ACC112 (cell line): ENCODE measurements around the gene P2RX3.
"Not testable (repeated sequence)": the region's sequence is repeated elsewhere in the genome, so short reads cannot be mapped to it uniquely, and the experiment has no call there.

Experiments used
- H2AFZ ChIP-seq: fragments of 200-600 bp; sonication (generic); one replicate; pipeline ENCODE4 v1.6.0; 2017; ENCODE audit warnings: antibody characterized with exemption, low read length; ENCODE audit not compliant: unreplicated experiment
- H3K27ac ChIP-seq: fragments of 200-600 bp; sonication (generic); 2 replicates; pipeline ENCODE4 v1.5.1; 2014; ENCODE audit warnings: low read depth, mild to moderate bottlenecking, antibody characterized with exemption, low read length, moderate library complexity
- H3K27me3 ChIP-seq: fragments of 200-600 bp; sonication (generic); 2 replicates; pipeline ENCODE4 v1.6.1; 2014; ENCODE audit warnings: mild to moderate bottlenecking, antibody characterized with exemption, low read length, moderate library complexity, mixed read lengths; ENCODE audit not compliant: insufficient read depth
- H3K36me3 ChIP-seq: fragments of 200-600 bp; sonication (generic); 2 replicates; pipeline ENCODE4 v1.6.1; 2016; ENCODE audit warnings: mild to moderate bottlenecking, antibody characterized with exemption, low read length, moderate library complexity, mixed read lengths; ENCODE audit not compliant: insufficient read depth
- H3K4me1 ChIP-seq: fragments of 200-600 bp; sonication (generic); one replicate; pipeline ENCODE4 v1.6.1; 2016; ENCODE audit warnings: low read length, mixed read lengths; ENCODE audit not compliant: insufficient read depth, unreplicated experiment, control insufficient read depth
- H3K4me3 ChIP-seq: fragments of 200-600 bp; sonication (generic); 2 replicates; pipeline ENCODE4 v1.5.1; 2014; ENCODE audit warnings: mild to moderate bottlenecking, low read depth, low read length
- H3K79me2 ChIP-seq: fragments of 200-600 bp; sonication (generic); one replicate; pipeline ENCODE4 v1.6.0; 2016; ENCODE audit warnings: low read length; ENCODE audit not compliant: control insufficient read depth, unreplicated experiment, insufficient read depth

P2RX3 gene

DNA sequence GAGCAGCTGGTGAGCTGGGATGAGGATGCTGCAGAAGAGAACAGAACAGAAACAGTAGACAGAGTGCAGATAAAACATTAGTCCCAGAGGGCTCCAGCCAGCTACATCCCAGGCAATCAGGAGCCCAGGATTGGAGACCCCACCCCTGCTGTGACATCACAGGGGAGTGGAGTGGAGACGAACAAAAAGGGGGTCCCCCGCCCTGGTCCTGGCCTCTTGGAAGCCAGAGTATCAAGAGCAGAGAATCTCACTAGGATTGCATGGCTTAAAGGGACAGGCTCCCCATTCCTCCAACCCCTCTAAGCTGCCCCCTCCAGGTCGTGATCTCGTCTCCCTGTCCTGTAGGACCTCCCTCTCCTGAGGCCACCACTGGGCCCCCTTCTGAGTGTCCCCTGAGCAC is at the start of gene P2RX3:
TSS of gene P2RX3 (plus strand) at position 211 of the 400 bp plus-strand sequence. CDS start 199 bp downstream, outside the sequence.
- H2AFZ ChIP-seq, result no peak within 1 kb of the TSS
- no peak within 1 kb of the TSS for H3K27ac ChIP-seq
- H3K36me3 ChIP-seq, result peaks cover 7% of the 10 kb centered on the region; the same call in 1 of the 2 replicates
- peaks cover 10% of the 10 kb centered on the region; the same call in 1 of the 2 replicates for H3K27me3 ChIP-seq
- H3K79me2 ChIP-seq, result peaks cover 25% of the 10 kb centered on the region
- peaks cover 16% of the 10 kb centered on the region for H3K4me1 ChIP-seq
- H3K4me3 ChIP-seq, result no peak within 1 kb of the TSS

DNA sequence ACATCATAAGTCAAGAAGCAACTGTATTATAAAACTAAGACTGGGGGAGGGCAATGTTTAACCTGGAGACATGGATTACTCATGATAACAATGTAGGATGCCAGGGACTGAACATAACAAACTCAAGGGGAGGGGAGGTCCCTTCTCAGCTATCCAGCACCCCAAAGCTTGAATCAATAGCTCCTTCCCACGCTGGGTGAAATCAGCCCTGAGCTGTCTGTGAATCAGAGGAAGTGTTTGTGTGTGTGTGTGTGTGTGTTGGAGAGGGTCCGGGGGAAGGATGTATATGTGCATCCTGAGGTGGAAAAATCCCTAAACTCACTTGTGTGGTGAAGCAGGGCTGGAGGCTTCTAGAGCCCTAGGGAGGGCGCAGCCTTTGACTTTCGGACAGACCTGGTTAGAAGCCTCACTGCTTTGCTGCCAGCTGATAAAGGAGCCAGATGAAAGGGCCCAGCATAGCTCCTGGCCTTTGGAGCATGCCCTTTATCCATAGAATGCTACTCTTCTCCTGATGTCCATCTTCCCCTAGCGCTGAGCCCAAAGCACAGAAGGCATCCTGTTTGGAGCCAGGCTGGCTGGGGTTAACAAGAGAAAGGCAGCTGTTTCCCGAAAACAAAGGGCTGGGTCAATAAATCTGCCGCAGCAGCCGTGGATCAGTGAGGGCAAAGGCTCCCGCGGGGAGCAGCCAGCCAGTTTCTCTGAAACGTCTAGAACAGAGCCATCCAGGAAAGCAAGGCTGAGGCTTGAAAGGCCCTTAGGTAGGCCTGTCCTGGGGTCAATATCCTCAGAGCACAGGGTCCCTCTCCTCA is 49.2 kb upstream of the P2RX3 start:
- no peaks in the 10 kb centered on the region for H3K36me3 ChIP-seq
- H2AFZ ChIP-seq, result peak overlapping the region; percentile 79
- H3K27me3 ChIP-seq, result no peaks in the 10 kb centered on the region
- peaks cover 37% of the 10 kb centered on the region for H3K4me1 ChIP-seq
- H3K79me2 ChIP-seq, result no peaks in the 10 kb centered on the region
- H3K27ac ChIP-seq, result peak overlapping the region; percentile 87
- peak overlapping the region; percentile 17; the same call in 1 of the 2 replicates for H3K4me3 ChIP-seq

GRCh38 chr11:57290288-57290687 is 47.9 kb upstream of the P2RX3 start:
- no peak overlapping the region for H3K4me3 ChIP-seq
- no peaks in the 10 kb centered on the region for H3K79me2 ChIP-seq
- peak overlapping the region; percentile 87 for H3K27ac ChIP-seq
- no peak overlapping the region for H2AFZ ChIP-seq
- no peaks in the 10 kb centered on the region for H3K36me3 ChIP-seq
- H3K4me1 ChIP-seq, result peaks cover 45% of the 10 kb centered on the region
- no peaks in the 10 kb centered on the region for H3K27me3 ChIP-seq

DNA sequence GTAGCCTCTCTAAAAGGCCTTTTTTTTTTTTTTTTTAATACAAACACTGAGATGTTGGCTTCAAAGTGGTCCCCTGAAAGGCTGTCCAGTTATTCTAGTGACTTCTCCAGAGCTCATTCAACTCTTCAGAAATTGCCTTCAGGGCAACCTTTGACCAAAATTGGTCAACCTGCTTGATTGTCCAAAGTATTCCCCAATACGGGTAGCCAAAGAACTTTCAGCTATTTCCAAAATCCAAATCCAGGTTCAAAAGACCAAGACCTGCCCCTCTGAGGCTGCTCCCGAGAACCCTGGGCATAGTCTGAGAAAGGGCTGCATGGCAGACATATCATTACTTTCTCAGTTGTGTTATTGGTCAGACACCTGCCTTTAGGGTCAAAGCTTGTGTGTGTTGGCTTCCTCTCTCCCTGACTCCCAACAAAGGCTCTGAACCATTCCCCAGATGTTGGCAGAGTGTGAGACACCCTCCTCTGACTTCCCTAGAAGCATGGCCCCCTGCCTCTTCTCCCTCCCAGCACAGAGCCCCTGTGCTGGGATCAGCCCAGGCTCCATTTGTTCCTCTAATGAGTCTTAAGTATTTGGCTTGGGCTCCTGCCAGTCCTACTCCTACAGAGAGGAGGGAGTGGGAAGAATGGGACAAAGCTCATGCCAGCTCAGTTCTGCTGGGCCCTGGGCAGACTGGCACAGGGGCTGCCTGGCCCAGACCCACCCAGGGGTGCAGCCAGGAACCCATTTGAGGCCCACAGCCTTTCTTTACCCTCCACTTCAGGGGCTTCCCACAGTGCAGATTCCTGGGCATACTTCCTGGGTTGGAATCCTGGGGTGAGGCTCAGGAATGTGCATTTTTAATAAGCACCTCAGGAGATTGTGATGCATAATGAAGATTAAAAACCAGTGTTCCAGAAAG is 43.7 kb upstream of the P2RX3 start:
- no peaks in the 10 kb centered on the region for H3K79me2 ChIP-seq
- no peak overlapping the region for H2AFZ ChIP-seq
- H3K4me3 ChIP-seq, result no peak overlapping the region
- no peaks in the 10 kb centered on the region for H3K27me3 ChIP-seq
- H3K27ac ChIP-seq, result no peak overlapping the region
- H3K36me3 ChIP-seq, result peaks cover 24% of the 10 kb centered on the region; the same call in 1 of the 2 replicates
- peaks cover 28% of the 10 kb centered on the region for H3K4me1 ChIP-seq

GRCh38 chr11:57296205-57296604 is 41.9 kb upstream of the P2RX3 start:
- H3K27me3 ChIP-seq, H3K4me3 ChIP-seq, H2AFZ ChIP-seq, H3K27ac ChIP-seq, H3K79me2 ChIP-seq: not testable (repeated sequence)
- Histone ChIP-seq H3K4me1 (peaks cover 14% of the 10 kb centered on the region), H3K36me3 (peaks cover 41% of the 10 kb centered on the region; the same call in 1 of the 2 replicates)

DNA sequence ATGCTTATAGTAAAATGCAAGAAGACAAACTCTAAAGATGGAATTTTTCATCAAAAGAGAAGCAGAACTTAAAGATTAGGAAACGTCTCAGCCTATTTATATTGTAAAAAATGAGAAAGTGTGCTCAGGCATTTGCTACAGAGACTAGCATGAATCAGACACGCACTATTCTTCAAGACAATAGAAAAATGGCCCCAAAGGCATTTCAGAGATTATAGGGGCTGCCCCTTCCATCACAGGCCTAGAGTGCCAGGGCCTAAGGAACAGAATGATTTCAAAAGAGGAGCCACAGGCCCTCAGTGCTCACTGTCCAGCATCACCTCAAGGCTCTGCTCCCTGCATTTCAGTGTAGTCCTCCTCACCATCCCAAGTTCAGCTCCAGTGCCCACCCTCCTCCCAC is 40.9 kb upstream of the P2RX3 start:
- H3K4me1 ChIP-seq, result peaks cover 14% of the 10 kb centered on the region
- H3K79me2 ChIP-seq, result no peaks in the 10 kb centered on the region
- no peak overlapping the region for H3K4me3 ChIP-seq
- peaks cover 49% of the 10 kb centered on the region; the same call in 1 of the 2 replicates for H3K36me3 ChIP-seq
- no peak overlapping the region for H2AFZ ChIP-seq
- H3K27ac ChIP-seq, result no peak overlapping the region
- H3K27me3 ChIP-seq, result no peaks in the 10 kb centered on the region

GRCh38 chr11:57299150-57299737 is 38.9 kb upstream of the P2RX3 start:
- H3K79me2 ChIP-seq, result no peaks in the 10 kb centered on the region
- H3K36me3 ChIP-seq, result peaks cover 49% of the 10 kb centered on the region; the same call in 1 of the 2 replicates
- H3K27ac ChIP-seq, result no peak overlapping the region
- H3K27me3 ChIP-seq, result no peaks in the 10 kb centered on the region
- H2AFZ ChIP-seq, result no peak overlapping the region
- no peak overlapping the region for H3K4me3 ChIP-seq
- H3K4me1 ChIP-seq, result peaks cover 16% of the 10 kb centered on the region

DNA sequence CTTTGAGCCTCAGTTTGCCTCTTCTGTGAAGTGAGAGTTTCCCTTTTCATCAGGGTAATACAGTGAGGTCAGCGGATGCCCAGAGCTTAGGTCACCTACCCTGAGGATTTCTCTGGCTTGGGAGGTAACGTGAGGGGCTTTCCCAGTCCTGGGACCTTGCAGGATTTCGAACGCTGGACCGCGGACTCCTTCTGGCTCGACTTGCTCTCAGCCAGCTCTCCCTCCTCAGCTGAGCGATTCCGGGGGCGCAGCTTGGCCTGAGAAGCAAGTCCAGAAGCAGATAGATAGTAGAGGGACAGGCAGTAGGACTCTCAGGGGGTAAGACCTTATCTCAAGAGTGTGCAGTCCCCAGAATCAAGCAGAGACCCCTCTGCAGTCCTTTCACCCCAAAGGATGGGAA is 37.4 kb upstream of the P2RX3 start:
- Histone ChIP-seq H3K79me2 (peaks cover 11% of the 10 kb centered on the region), H3K27ac (no peak overlapping the region), H3K36me3 (peaks cover 49% of the 10 kb centered on the region; the same call in 1 of the 2 replicates), H3K4me1 (peaks cover 24% of the 10 kb centered on the region), H2AFZ (no peak overlapping the region), H3K4me3 (no peak overlapping the region), H3K27me3 (no peaks in the 10 kb centered on the region)

GRCh38 chr11:57301711-57302423 is 36.3 kb upstream of the P2RX3 start:
- no peak overlapping the region for H3K4me3 ChIP-seq
- H3K27me3 ChIP-seq, result no peaks in the 10 kb centered on the region
- no peak overlapping the region for H3K27ac ChIP-seq
- H3K4me1 ChIP-seq, result peaks cover 31% of the 10 kb centered on the region
- peaks cover 19% of the 10 kb centered on the region for H3K79me2 ChIP-seq
- H3K36me3 ChIP-seq, result peaks cover 43% of the 10 kb centered on the region; the same call in 1 of the 2 replicates
- no peak overlapping the region for H2AFZ ChIP-seq

GRCh38 chr11:57302489-57302888 is 35.7 kb upstream of the P2RX3 start:
- H3K27me3 ChIP-seq, result no peaks in the 10 kb centered on the region
- H2AFZ ChIP-seq, result no peak overlapping the region
- peaks cover 37% of the 10 kb centered on the region for H3K4me1 ChIP-seq
- H3K27ac ChIP-seq, result no peak overlapping the region
- no peak overlapping the region for H3K4me3 ChIP-seq
- peaks cover 25% of the 10 kb centered on the region for H3K79me2 ChIP-seq
- peaks cover 42% of the 10 kb centered on the region; the same call in 1 of the 2 replicates for H3K36me3 ChIP-seq
